Amniotic stem cell (primary cell): ENCODE measurements around the gene SORCS1.

Source experiments
- DNase-seq: peaks from one replicate; lab custom pipeline; 2025; lab: John Stamatoyannopoulos, UW

SORCS1 gene

GRCh38 chr10:106741006-106741530 is 423.4 kb downstream of the SORCS1 start:
- DNase-seq, result no peak

GRCh38 chr10:106740071-106740470 is 424.4 kb downstream of the SORCS1 start:
- DNase-seq, result no peak

GRCh38 chr10:106734220-106734619 is 430.3 kb downstream of the SORCS1 start:
- DNase-seq, result no peak

GRCh38 chr10:106728232-106728631 is 436.3 kb downstream of the SORCS1 start:
- no peak for DNase-seq

GRCh38 chr10:106727170-106727569 is 437.3 kb downstream of the SORCS1 start:
- DNase-seq, result no peak

GRCh38 chr10:106722524-106722923 is 442.0 kb downstream of the SORCS1 start:
- no peak for DNase-seq

- no peak for DNase-seq
These were observed 443.8 kb downstream of the SORCS1 start for GRCh38 chr10:106720683-106721082.

GRCh38 chr10:106716381-106716780 is 448.1 kb downstream of the SORCS1 start:
- no peak for DNase-seq

GRCh38 chr10:106714734-106715555 is 449.6 kb downstream of the SORCS1 start:
- no peak for DNase-seq

GRCh38 chr10:106713846-106714245 is 450.7 kb downstream of the SORCS1 start:
- DNase-seq, result no peak

- DNase-seq, result no peak
These were observed 451.5 kb downstream of the SORCS1 start for GRCh38 chr10:106712988-106713387.

GRCh38 chr10:106711313-106711906 is 453.1 kb downstream of the SORCS1 start:
- DNase-seq, result no peak

- no peak for DNase-seq
These were observed 456.0 kb downstream of the SORCS1 start for GRCh38 chr10:106708506-106708905.

- no peak for DNase-seq
These were observed 456.8 kb downstream of the SORCS1 start for GRCh38 chr10:106707657-106708056.

GRCh38 chr10:106706127-106706526 is 458.4 kb downstream of the SORCS1 start:
- DNase-seq, result no peak

GRCh38 chr10:106705681-106706100 is 458.8 kb downstream of the SORCS1 start:
- peak; percentile 86 for DNase-seq

- DNase-seq, result no peak
These were observed 468.3 kb downstream of the SORCS1 start for GRCh38 chr10:106696239-106696638.

- DNase-seq, result no peak
These were observed 469.8 kb downstream of the SORCS1 start for GRCh38 chr10:106694696-106695095.

- DNase-seq, result peak; percentile 29
These were observed 482.3 kb downstream of the SORCS1 start for GRCh38 chr10:106682175-106682574.

GRCh38 chr10:106680061-106680460 is 484.4 kb downstream of the SORCS1 start:
- peak; percentile 31 for DNase-seq

- no peak for DNase-seq
These were observed 485.2 kb downstream of the SORCS1 start for GRCh38 chr10:106679314-106679713.

GRCh38 chr10:106672517-106673175 is 491.9 kb downstream of the SORCS1 start:
- DNase-seq, result no peak

GRCh38 chr10:106661767-106662140 is 502.8 kb downstream of the SORCS1 start:
- no peak for DNase-seq
